ENCODE data around the gene LRRFIP1. TPM values are rescaled to one million over a fixed set of nuclear protein-coding genes. Genes with fewer than 3 reads are reported as not detected.
A peak's percentile ranks its signal among the peaks of the same experiment; 100 is the strongest.
"Not testable (repeated sequence)": the region's sequence is repeated elsewhere in the genome, so short reads cannot be mapped to it uniquely, and the experiment has no call there.

Gene LRRFIP1
- total RNA-seq, 2 experiments from 2014 or later: 264 to 281 TPM

DNA sequence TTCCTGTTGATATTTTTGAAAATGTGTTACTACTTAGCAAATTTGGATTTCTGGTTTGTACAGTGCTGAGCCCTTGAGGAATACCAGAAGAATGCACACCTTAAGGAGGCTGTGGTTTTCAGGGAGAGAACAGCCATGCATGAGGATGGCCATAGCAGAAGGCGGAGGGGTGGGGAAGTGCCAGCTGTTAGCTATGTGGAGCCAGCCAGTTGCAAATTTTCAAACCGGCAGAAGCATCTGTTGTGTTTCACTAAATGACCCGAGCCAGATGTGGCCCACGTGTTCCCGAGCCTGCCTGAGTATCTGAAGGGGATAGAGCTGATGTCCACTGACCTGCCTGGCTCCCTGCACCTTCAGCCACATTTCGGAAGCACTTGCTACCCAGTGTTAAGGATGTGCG, 154.8 kb downstream of the LRRFIP1 start:
- peaks cover 22% of the 10 kb centered on the region for H3K9me3 Mint-ChIP-seq
- ATAC-seq (peak; percentile 13), DNase-seq (no peak)
- H3K36me3 Mint-ChIP-seq (ENCODE audit: low read depth): peaks cover 83% of the 10 kb centered on the region
- H3K4me1 Mint-ChIP-seq (ENCODE audit: low read depth): no peaks in the 10 kb centered on the region
- H3K4me3 Mint-ChIP-seq: no peak overlapping the region
- intact Hi-C loops (cut with micrococcal nuclease): no loop called here
- CTCF ChIA-PET: interaction anchor here (0.8 to 1.4 kb wide), 3 partner anchors 10 to 112 kb away, joined by 3 to 4 read pairs (median 3); no protein-coding TSS in a partner anchor
- POLR2A ChIA-PET: interaction anchor here (0.5 to 1.6 kb wide), 3 partner anchors 9 to 154 kb away, joined by 3 to 5 read pairs (median 4); no protein-coding TSS in a partner anchor
- TF ChIP-seq CTCF (IDR thresholded peaks at IDR 0.05): no peak
- no peak overlapping the region for H3K27ac Mint-ChIP-seq
- no peaks in the 10 kb centered on the region for H3K27me3 Mint-ChIP-seq

GRCh38 chr2:237783678-237784077, 156.3 kb downstream of the LRRFIP1 start:
- ATAC-seq; DNase-seq; H3K4me3 Mint-ChIP-seq; H3K4me1 Mint-ChIP-seq (ENCODE audit: low read depth); H3K27me3 Mint-ChIP-seq; CTCF ChIA-PET; H3K27ac Mint-ChIP-seq; POLR2A ChIA-PET; intact Hi-C loops (cut with micrococcal nuclease): not testable (repeated sequence)
- peaks cover 22% of the 10 kb centered on the region for H3K9me3 Mint-ChIP-seq
- H3K36me3 Mint-ChIP-seq (ENCODE audit: low read depth): peaks cover 72% of the 10 kb centered on the region

- ATAC-seq (no peak), DNase-seq (no peak)
- ChIA-PET CTCF (interaction anchor here (1.8 kb wide), 1 partner anchor 10 kb away, joined by 4 read pairs; no protein-coding TSS in a partner anchor), POLR2A (no interaction called here)
- Mint-ChIP-seq H3K4me3 (no peak overlapping the region), H3K36me3 (ENCODE audit: low read depth) (peaks cover 43% of the 10 kb centered on the region), H3K9me3 (peaks cover 22% of the 10 kb centered on the region), H3K4me1 (ENCODE audit: low read depth) (no peaks in the 10 kb centered on the region), H3K27me3 (no peaks in the 10 kb centered on the region), H3K27ac (no peak overlapping the region)
- no peak for TF ChIP-seq CTCF (IDR thresholded peaks at IDR 0.05)
- intact Hi-C loops (cut with micrococcal nuclease): no loop called here
Observed at GRCh38 chr2:237786936-237787335, 159.5 kb downstream of the LRRFIP1 start.

DNA sequence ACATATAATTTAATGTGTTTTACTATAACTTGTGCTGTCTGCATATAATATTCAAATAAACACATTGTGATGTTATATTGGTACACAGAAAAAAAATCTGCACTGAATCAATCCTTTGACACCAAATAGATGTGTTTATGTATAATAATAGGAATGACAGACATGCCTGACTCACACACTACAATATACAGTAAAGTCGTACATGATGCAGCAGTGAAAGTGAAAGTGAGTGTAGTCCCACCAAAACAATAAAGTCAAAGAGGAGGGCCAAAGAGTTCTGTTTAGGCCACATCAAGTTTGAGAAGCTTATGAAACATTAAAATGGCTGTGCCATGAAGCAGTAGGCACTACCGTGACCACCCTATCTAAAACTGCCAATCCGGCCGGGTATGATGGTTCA, 163.0 kb downstream of the LRRFIP1 start:
- peaks cover 9% of the 10 kb centered on the region for H3K9me3 Mint-ChIP-seq
- no peaks in the 10 kb centered on the region for H3K4me1 Mint-ChIP-seq (ENCODE audit: low read depth)
- H3K36me3 Mint-ChIP-seq (ENCODE audit: low read depth): peaks cover 18% of the 10 kb centered on the region
- H3K27ac Mint-ChIP-seq: no peak overlapping the region
- H3K27me3 Mint-ChIP-seq: no peaks in the 10 kb centered on the region
- ATAC-seq (peak; percentile 51), DNase-seq (no peak)
- POLR2A ChIA-PET: interaction anchor here (0.6 to 0.9 kb wide), 3 partner anchors 8 to 691 kb away, joined by 3 read pairs; no protein-coding TSS in a partner anchor
- no peak overlapping the region for H3K4me3 Mint-ChIP-seq
- TF ChIP-seq CTCF (IDR thresholded peaks at IDR 0.05): no peak
- CTCF ChIA-PET: no interaction called here
- intact Hi-C loops (cut with micrococcal nuclease): no loop called here

GRCh38 chr2:237791977-237792727, 164.8 kb downstream of the LRRFIP1 start:
- CTCF ChIA-PET: interaction anchor here (1.7 kb wide), 1 partner anchor 9 kb away, joined by 4 read pairs; no protein-coding TSS in a partner anchor
- intact Hi-C loops (cut with micrococcal nuclease): no loop called here
- no peaks in the 10 kb centered on the region for H3K27me3 Mint-ChIP-seq

More at GRCh38 chr2:237791977-237792727, 164.8 kb downstream of the LRRFIP1 start:
- no peak for TF ChIP-seq CTCF (IDR thresholded peaks at IDR 0.05)
- H3K4me1 Mint-ChIP-seq (ENCODE audit: low read depth): no peaks in the 10 kb centered on the region
- POLR2A ChIA-PET: interaction anchor here (0.7 kb wide), 1 partner anchor 155 kb away, joined by 3 read pairs; no protein-coding TSS in a partner anchor
- no peak overlapping the region for H3K27ac Mint-ChIP-seq
- H3K36me3 Mint-ChIP-seq (ENCODE audit: low read depth): peaks cover 5% of the 10 kb centered on the region
- DNase-seq (no peak), ATAC-seq (no peak)
- H3K9me3 Mint-ChIP-seq: peaks cover under 1% of the 10 kb centered on the region
- no peak overlapping the region for H3K4me3 Mint-ChIP-seq

Measured in activated CD8-positive, alpha-beta T cell treated with anti-CD3 and anti-CD28 coated beads for 36 hours (primary cell).